Natural killer cell treated with Interleukin-12 subunit alpha and Interleukin-12 subunit beta and Interleukin-15 and Interleukin-18, amount 100 ng/mL, for 72 hours (primary cell): ENCODE measurements around the gene LPAR3. TPM values are rescaled to one million over a fixed set of nuclear protein-coding genes. Genes with fewer than 3 reads are reported as not detected.

Source experiments
- ATAC-seq, 2 donors: fragments of 150-1000 bp; cut with Tn5 transposase in 1 of 2; sonication (Bioruptor Pico), chemical (Tn5 transposase) in 1 of 2; 2 replicates each; pipeline ENCODE4 v1.10.0; 2021
- DNase-seq: peaks from one replicate; pipeline ENCODE4 v3.0.0; 2022; ENCODE audit warnings: low spot score
- H3K27ac Mint-ChIP-seq, 2 donors: 1 replicate in 1 of 2; 2 replicates in 1 of 2; pipeline ENCODE4 v1.8.0; 2022; ENCODE audit warnings: mixed read lengths in 2 of 2, mild to moderate bottlenecking in 1 of 2, moderate library complexity in 1 of 2
- H3K27me3 Mint-ChIP-seq, 2 donors: 1 replicate in 1 of 2; 2 replicates in 1 of 2; pipeline ENCODE4 v1.8.0; 2022; ENCODE audit warnings: mixed read lengths in 2 of 2
- H3K36me3 Mint-ChIP-seq: one replicate; pipeline ENCODE4 v1.8.0; 2022; ENCODE audit warnings: mixed read lengths
- H3K4me1 Mint-ChIP-seq, 2 donors: 1 replicate in 1 of 2; 2 replicates in 1 of 2; pipeline ENCODE4 v1.8.0; 2022; ENCODE audit warnings: low read depth in 2 of 2, mixed read lengths in 2 of 2, mild to moderate bottlenecking in 1 of 2
- H3K4me3 Mint-ChIP-seq: one replicate; pipeline ENCODE4 v1.8.0; 2022; ENCODE audit warnings: mixed read lengths
- H3K9me3 Mint-ChIP-seq: 2 replicates; pipeline ENCODE4 v1.8.0; 2022; ENCODE audit warnings: mixed read lengths
- total RNA-seq, 2 donors: library from RNA; stranded (reverse); gene quantifications; one replicate each; pipeline ENCODE4 v1.2.3, GENCODE V29; 2022

Gene LPAR3
- total RNA-seq, 2 donors from 2014 or later = 0.90 to 1.4 TPM

GRCh38 chr1:84763912-84764680, 128.9 kb downstream of the LPAR3 start:
- no peaks in the 10 kb centered on the region for H3K9me3 Mint-ChIP-seq
- no peaks in the 10 kb centered on the region for H3K36me3 Mint-ChIP-seq
- peaks cover 32 to 44% of the 10 kb centered on the region in 2 donors for H3K27me3 Mint-ChIP-seq
- H3K27ac Mint-ChIP-seq = no peak overlapping the region
- ATAC-seq = no peak
- DNase-seq = no peak
- no peak overlapping the region for H3K4me3 Mint-ChIP-seq
- H3K4me1 Mint-ChIP-seq = peaks cover 2% of the 10 kb centered on the region in 2 donors

GRCh38 chr1:84762664-84763063, 130.3 kb downstream of the LPAR3 start:
- no peaks in the 10 kb centered on the region for H3K36me3 Mint-ChIP-seq
- DNase-seq (no peak), ATAC-seq (no peak)
- no peaks in the 10 kb centered on the region for H3K9me3 Mint-ChIP-seq
- H3K27me3 Mint-ChIP-seq = peaks cover 27 to 39% of the 10 kb centered on the region in 2 donors
- H3K4me1 Mint-ChIP-seq = peaks cover 4 to 5% of the 10 kb centered on the region in 2 donors
- H3K27ac Mint-ChIP-seq = no peak overlapping the region
- H3K4me3 Mint-ChIP-seq = no peak overlapping the region

Other genes with a start within 250 kb of the LPAR3 start
- gene SSX2IP, start 202.7 kb downstream of the LPAR3 start, total RNA-seq = 10 to 100 TPM in 1 of 2 donors, 1 to 10 TPM in 1; 6.5 to 10.0 TPM
- gene MCOLN2, start 103.9 kb upstream of the LPAR3 start, total RNA-seq = 100 to 1,000 TPM in 1 of 2 donors, 10 to 100 TPM in 1; 35.5 to 117 TPM
- under 1 TPM in 1 of 2 donors, not detected in 1; 0.31 TPM for gene MCOLN3, start 155.3 kb upstream of the LPAR3 start, total RNA-seq